Measurements from ENCODE around the gene ACSM2B.
"Not testable (repeated sequence)": the region's sequence is repeated elsewhere in the genome, so short reads cannot be mapped to it uniquely, and the experiment has no call there.

Gene ACSM2B

GRCh38 chr16:20595068-20595467 lies 18.9 kb upstream of the ACSM2B start:
- not testable (repeated sequence) for DNase-seq

GRCh38 chr16:20592780-20593179 lies 16.6 kb upstream of the ACSM2B start:
- DNase-seq = not testable (repeated sequence)

- DNase-seq = not testable (repeated sequence)
Observed at GRCh38 chr16:20589486-20589885, 13.3 kb upstream of the ACSM2B start.

- DNase-seq = not testable (repeated sequence)
Observed at GRCh38 chr16:20587645-20588074, 11.5 kb upstream of the ACSM2B start.

DNA sequence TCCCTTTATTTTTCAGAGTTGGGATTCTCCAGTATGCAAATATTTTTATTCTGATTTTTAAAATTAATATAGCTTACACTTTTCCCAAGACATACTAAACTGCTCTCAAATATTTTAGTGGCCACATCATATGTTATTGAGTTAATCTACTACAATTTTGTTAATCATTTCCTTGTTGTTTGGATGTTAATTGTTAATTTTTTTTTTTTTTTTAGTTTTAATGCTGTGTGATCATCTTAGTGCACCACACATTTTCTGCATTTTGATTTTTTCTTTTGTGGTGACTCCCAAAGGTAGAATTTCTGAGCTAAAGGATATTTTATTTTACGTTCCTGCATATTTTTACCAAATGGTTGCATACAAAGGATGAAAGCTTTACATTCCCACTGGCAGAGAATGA lies 10.5 kb upstream of the ACSM2B start:
- DNase-seq = not testable (repeated sequence)

- not testable (repeated sequence) for DNase-seq
Observed at GRCh38 chr16:20586112-20586511, 9.9 kb upstream of the ACSM2B start.

- not testable (repeated sequence) for DNase-seq
Observed at GRCh38 chr16:20580487-20581259, 4.5 kb upstream of the ACSM2B start.

- DNase-seq = not testable (repeated sequence)
Observed at GRCh38 chr16:20578091-20578490, 1.9 kb upstream of the ACSM2B start.

DNA sequence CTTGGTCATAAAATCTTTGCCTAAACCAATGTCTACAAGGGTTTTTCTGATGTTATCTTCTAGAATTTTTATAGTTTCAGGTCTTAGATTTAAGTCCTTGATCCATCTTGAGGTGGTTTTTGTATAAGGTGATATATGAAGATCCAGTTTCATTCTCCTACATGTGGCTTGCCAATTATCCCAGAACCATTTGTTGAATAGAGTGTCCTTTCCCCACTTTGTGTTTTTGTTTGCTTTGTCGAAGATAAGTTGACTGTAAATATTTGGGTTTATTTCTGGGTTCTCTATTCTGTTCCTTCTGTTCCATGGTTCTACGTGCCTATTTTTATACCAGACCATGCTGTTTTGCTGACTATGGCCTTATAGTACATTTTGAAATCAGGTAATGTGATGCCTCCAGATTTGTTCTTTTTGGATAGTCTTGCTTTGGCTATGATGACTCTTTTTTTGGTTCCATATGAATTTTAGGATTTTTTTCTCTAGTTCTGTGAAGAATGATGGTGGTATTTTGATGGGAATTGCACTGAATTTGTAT lies 7.0 kb downstream of the ACSM2B start:
- DNase-seq = not testable (repeated sequence)

DNA sequence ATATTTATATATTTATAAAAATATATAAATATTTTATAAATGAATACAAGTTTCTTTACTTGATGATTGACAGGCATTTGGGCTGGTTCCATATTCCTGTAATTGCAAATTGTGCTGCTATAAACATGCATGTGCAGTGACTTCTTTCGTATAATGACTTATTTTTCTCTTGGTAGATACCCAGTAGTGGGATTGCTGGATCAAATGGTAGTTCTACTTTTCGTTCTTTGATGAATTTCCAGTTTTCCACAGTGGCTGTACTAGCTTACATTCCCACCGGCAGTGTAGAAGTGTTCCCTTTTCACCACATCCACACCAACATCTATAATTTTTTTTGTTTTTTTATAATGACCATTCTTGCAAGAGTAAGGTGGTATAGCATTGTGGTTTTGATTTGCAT lies 7.8 kb downstream of the ACSM2B start:
- no peak for DNase-seq

GRCh38 chr16:20566864-20567263 lies 9.3 kb downstream of the ACSM2B start:
- no peak for DNase-seq

DNA sequence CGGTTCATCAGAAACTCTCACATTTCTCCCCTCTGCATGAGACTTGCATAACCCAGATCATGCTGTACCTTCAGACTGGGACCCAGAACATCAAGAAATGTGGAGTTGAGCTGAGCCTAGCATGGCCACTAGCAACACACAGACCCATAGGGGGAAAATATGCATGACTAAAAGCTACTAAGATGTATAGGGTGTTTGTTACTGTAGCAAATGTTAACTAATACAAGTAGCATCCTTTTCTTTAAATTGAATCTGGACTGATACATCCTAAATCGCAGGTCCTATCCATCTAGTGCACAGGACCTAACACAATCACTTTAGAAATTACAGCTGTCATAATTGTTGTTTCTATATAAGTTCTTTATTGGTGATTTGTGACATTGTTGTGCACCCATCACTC lies 10.8 kb downstream of the ACSM2B start:
- not testable (repeated sequence) for DNase-seq

DNA sequence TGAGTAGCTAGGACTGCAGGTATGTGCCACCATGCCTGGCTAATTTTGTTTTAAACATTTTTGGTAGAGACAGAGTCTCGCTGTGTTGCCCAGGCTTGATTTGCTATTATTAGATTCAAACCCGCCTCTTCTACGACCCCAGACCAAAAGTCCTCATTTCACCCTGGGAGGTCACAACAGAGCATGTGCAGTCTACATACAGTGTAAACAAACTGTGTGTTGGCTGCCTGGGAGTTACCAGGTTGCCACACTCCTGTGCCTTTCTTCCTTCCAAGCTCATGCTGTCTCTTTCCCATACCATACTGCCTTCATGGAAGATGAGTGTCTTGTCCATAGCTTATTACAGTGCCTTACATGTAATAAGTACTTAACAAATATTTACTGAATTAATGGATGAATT lies 11.9 kb downstream of the ACSM2B start:
- not testable (repeated sequence) for DNase-seq

GRCh38 chr16:20555628-20556027 lies 20.5 kb downstream of the ACSM2B start:
- not testable (repeated sequence) for DNase-seq

GRCh38 chr16:20554689-20555088 lies 21.5 kb downstream of the ACSM2B start:
- DNase-seq = not testable (repeated sequence)

DNA sequence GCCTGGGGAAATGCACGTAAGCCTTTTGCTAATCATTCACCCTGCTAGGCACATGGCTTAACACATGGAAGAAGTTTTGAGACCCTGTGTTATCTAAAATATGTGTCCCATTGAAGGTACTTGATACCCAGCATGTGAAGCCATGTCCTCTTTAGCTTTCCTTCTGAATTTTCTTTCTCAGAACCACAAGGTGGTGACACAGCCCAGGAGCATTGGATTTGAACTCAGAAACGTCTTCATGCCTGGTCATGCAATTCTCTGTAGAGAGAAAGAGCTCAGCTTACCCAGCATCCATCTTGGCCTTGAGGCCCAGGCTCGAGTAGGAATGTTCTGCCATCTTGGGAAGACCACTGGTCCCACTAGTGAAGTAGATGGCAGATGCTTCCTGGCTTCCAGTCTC lies 22.7 kb downstream of the ACSM2B start:
- DNase-seq = not testable (repeated sequence)

GRCh38 chr16:20546951-20547350 lies 29.2 kb downstream of the ACSM2B start:
- DNase-seq = not testable (repeated sequence)

GRCh38 chr16:20546278-20546853 lies 29.8 kb downstream of the ACSM2B start:
- DNase-seq = not testable (repeated sequence)

- not testable (repeated sequence) for DNase-seq
Observed at GRCh38 chr16:20540603-20541316, 35.4 kb downstream of the ACSM2B start.

GRCh38 chr16:20538687-20539086 lies 37.5 kb downstream of the ACSM2B start:
- no peak for DNase-seq

GRCh38 chr16:20538181-20538580 lies 38.0 kb downstream of the ACSM2B start:
- DNase-seq = no peak

DNA sequence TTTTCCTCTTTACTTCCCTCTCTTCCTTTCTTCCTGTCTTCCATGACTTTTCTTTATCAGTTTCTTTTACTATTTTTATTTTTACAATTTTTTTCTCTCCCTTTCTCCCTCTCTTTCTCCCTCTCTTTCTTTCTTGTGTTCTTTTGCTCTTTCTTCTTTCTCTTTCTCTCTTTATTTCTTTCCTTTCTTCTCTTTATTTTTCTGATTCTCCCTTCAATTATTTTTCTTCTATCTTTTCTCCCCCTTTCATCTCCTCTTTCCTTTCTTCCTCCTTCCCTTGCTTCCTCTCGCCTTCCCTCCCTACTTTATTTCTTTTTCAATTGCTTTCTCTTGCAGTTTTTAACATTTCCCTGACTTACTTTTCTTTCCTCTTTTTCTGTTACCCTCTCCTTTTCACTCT lies 39.5 kb downstream of the ACSM2B start:
- not testable (repeated sequence) for DNase-seq

- not testable (repeated sequence) for DNase-seq
Observed at GRCh38 chr16:20532284-20532792, 43.8 kb downstream of the ACSM2B start.

Data from stimulated activated CD4-positive, alpha-beta T cell treated with anti-CD3 and anti-CD28 coated beads, Interleukin-4, amount 100 ng/mL, for 1 hour (primary cell).